Measurements from ENCODE around the gene TMEM250. TPM values are rescaled to one million over a fixed set of nuclear protein-coding genes. Genes with fewer than 3 reads are reported as not detected.

The TMEM250 gene
- total RNA-seq, 2 experiments from 2014 or later, result 42.5 to 44.5 TPM

GRCh38 chr9:136090056-136090735 lies 28.5 kb downstream of the TMEM250 start:
- no peak for DNase-seq
- Mint-ChIP-seq H3K4me1 (peaks cover 13% of the 10 kb centered on the region), H3K36me3 (no peaks in the 10 kb centered on the region), H3K9me3 (ENCODE audit: low read depth) (no peaks in the 10 kb centered on the region), H3K27me3 (no peaks in the 10 kb centered on the region), H3K4me3 (no peak overlapping the region), H3K27ac (no peak overlapping the region)
- CTCF ChIA-PET, result interaction anchor here (0.8 to 4.4 kb wide), 13 partner anchors 11 to 174 kb away, joined by 3 to 47 read pairs (median 8); partner anchors contain the start of gene TMEM250
- ATAC-seq, result no peak

- Mint-ChIP-seq H3K4me1 (peaks cover 14% of the 10 kb centered on the region), H3K36me3 (no peaks in the 10 kb centered on the region), H3K9me3 (ENCODE audit: low read depth) (no peaks in the 10 kb centered on the region), H3K27me3 (no peaks in the 10 kb centered on the region), H3K4me3 (no peak overlapping the region), H3K27ac (no peak overlapping the region)
- no peak for DNase-seq
- ATAC-seq, result no peak
- CTCF ChIA-PET, result interaction anchor here (0.6 to 4.4 kb wide), 17 partner anchors 10 to 207 kb away, joined by 3 to 47 read pairs (median 7); partner anchors contain the start of gene TMEM250
Observed at GRCh38 chr9:136089697-136090045, 29.0 kb downstream of the TMEM250 start.

- Mint-ChIP-seq H3K9me3 (ENCODE audit: low read depth) (no peaks in the 10 kb centered on the region), H3K4me1 (peaks cover 19% of the 10 kb centered on the region), H3K4me3 (no peak overlapping the region), H3K36me3 (no peaks in the 10 kb centered on the region), H3K27ac (no peak overlapping the region), H3K27me3 (no peaks in the 10 kb centered on the region)
- CTCF ChIA-PET, result interaction anchor here (0.6 to 4.4 kb wide), 17 partner anchors 10 to 208 kb away, joined by 3 to 47 read pairs (median 7); partner anchors contain the start of genes TMEM250 and UBAC1
- ATAC-seq (no peak), DNase-seq (no peak)
Observed at GRCh38 chr9:136088939-136089696, 29.6 kb downstream of the TMEM250 start.

GRCh38 chr9:136088481-136088938 lies 30.2 kb downstream of the TMEM250 start:
- no peaks in the 10 kb centered on the region for H3K36me3 Mint-ChIP-seq
- H3K27me3 Mint-ChIP-seq, result no peaks in the 10 kb centered on the region
- H3K9me3 Mint-ChIP-seq (ENCODE audit: low read depth), result no peaks in the 10 kb centered on the region
- H3K4me3 Mint-ChIP-seq, result no peak overlapping the region
- DNase-seq, result no peak
- no peak overlapping the region for H3K27ac Mint-ChIP-seq
- CTCF ChIA-PET, result interaction anchor here (1.2 to 4.4 kb wide), 6 partner anchors 9 to 127 kb away, joined by 3 to 47 read pairs (median 10); partner anchors contain the start of genes TMEM250 and UBAC1
- peaks cover 16% of the 10 kb centered on the region for H3K4me1 Mint-ChIP-seq
- no peak for ATAC-seq

GRCh38 chr9:136087741-136088480 lies 30.8 kb downstream of the TMEM250 start:
- Mint-ChIP-seq H3K36me3 (no peaks in the 10 kb centered on the region), H3K27me3 (no peaks in the 10 kb centered on the region), H3K4me1 (peaks cover 15% of the 10 kb centered on the region), H3K27ac (no peak overlapping the region), H3K4me3 (no peak overlapping the region), H3K9me3 (ENCODE audit: low read depth) (no peaks in the 10 kb centered on the region)
- ATAC-seq, result no peak
- CTCF ChIA-PET, result interaction anchor here (1.2 to 4.4 kb wide), 3 partner anchors 9 to 127 kb away, joined by 3 to 47 read pairs (median 4); partner anchors contain the start of gene UBAC1
- DNase-seq, result no peak

GRCh38 chr9:136086951-136087740 lies 31.5 kb downstream of the TMEM250 start:
- Mint-ChIP-seq H3K36me3 (no peaks in the 10 kb centered on the region), H3K9me3 (ENCODE audit: low read depth) (no peaks in the 10 kb centered on the region), H3K27me3 (no peaks in the 10 kb centered on the region), H3K27ac (no peak overlapping the region), H3K4me1 (peaks cover 14% of the 10 kb centered on the region), H3K4me3 (no peak overlapping the region)
- ATAC-seq, result no peak
- DNase-seq, result no peak
- CTCF ChIA-PET, result no interaction called here

GRCh38 chr9:136086213-136086881 lies 32.3 kb downstream of the TMEM250 start:
- CTCF ChIA-PET, result no interaction called here
- Mint-ChIP-seq H3K4me3 (no peak overlapping the region), H3K27me3 (no peaks in the 10 kb centered on the region), H3K4me1 (peaks cover 14% of the 10 kb centered on the region), H3K9me3 (ENCODE audit: low read depth) (no peaks in the 10 kb centered on the region), H3K27ac (no peak overlapping the region), H3K36me3 (no peaks in the 10 kb centered on the region)
- ATAC-seq (no peak), DNase-seq (no peak)

GRCh38 chr9:136085815-136086212 lies 32.9 kb downstream of the TMEM250 start:
- no peaks in the 10 kb centered on the region for H3K27me3 Mint-ChIP-seq
- no peak for ATAC-seq
- H3K27ac Mint-ChIP-seq, result no peak overlapping the region
- DNase-seq, result no peak
- H3K9me3 Mint-ChIP-seq (ENCODE audit: low read depth), result no peaks in the 10 kb centered on the region
- H3K36me3 Mint-ChIP-seq, result no peaks in the 10 kb centered on the region
- CTCF ChIA-PET, result no interaction called here
- peaks cover 14% of the 10 kb centered on the region for H3K4me1 Mint-ChIP-seq
- no peak overlapping the region for H3K4me3 Mint-ChIP-seq

GRCh38 chr9:136084063-136084944 lies 34.4 kb downstream of the TMEM250 start:
- no peaks in the 10 kb centered on the region for H3K9me3 Mint-ChIP-seq (ENCODE audit: low read depth)
- no peak overlapping the region for H3K4me3 Mint-ChIP-seq
- H3K4me1 Mint-ChIP-seq, result peaks cover 8% of the 10 kb centered on the region
- no peaks in the 10 kb centered on the region for H3K27me3 Mint-ChIP-seq
- no peak overlapping the region for H3K27ac Mint-ChIP-seq
- CTCF ChIA-PET, result interaction anchor here (0.7 kb wide), 1 partner anchor 139 kb away, joined by 3 read pairs; no protein-coding TSS in a partner anchor
- DNase-seq (no peak), ATAC-seq (no peak)
- H3K36me3 Mint-ChIP-seq, result no peaks in the 10 kb centered on the region

GRCh38 chr9:136083558-136084062 lies 35.1 kb downstream of the TMEM250 start:
- CTCF ChIA-PET, result no interaction called here
- H3K9me3 Mint-ChIP-seq (ENCODE audit: low read depth), result no peaks in the 10 kb centered on the region
- no peaks in the 10 kb centered on the region for H3K27me3 Mint-ChIP-seq
- H3K4me1 Mint-ChIP-seq, result peaks cover 8% of the 10 kb centered on the region
- no peaks in the 10 kb centered on the region for H3K36me3 Mint-ChIP-seq
- no peak overlapping the region for H3K27ac Mint-ChIP-seq
- no peak for ATAC-seq
- H3K4me3 Mint-ChIP-seq, result no peak overlapping the region
- DNase-seq, result no peak

GRCh38 chr9:136082496-136083361 lies 35.9 kb downstream of the TMEM250 start:
- no peak for ATAC-seq

More at GRCh38 chr9:136082496-136083361, 35.9 kb downstream of the TMEM250 start:
- peaks cover 8% of the 10 kb centered on the region for H3K4me1 Mint-ChIP-seq
- DNase-seq, result no peak
- H3K9me3 Mint-ChIP-seq (ENCODE audit: low read depth), result no peaks in the 10 kb centered on the region
- H3K36me3 Mint-ChIP-seq, result no peaks in the 10 kb centered on the region
- CTCF ChIA-PET, result no interaction called here
- no peak overlapping the region for H3K27ac Mint-ChIP-seq
- no peak overlapping the region for H3K4me3 Mint-ChIP-seq
- no peaks in the 10 kb centered on the region for H3K27me3 Mint-ChIP-seq
